K562 (cell line): ENCODE results near the gene TBRG1. TPM values are rescaled to one million over a fixed set of nuclear protein-coding genes. Genes with fewer than 3 reads are reported as not detected.

Experiments used
- FOXA1 ChIP-seq: fragments of 450-650 bp; IDR thresholded peaks from 2 replicates; pipeline ENCODE4 v1.6.1; 2016; ENCODE audit warnings: mild to moderate bottlenecking, borderline replicate concordance
- HNRNPLL ChIP-seq: fragments of 200-400 bp; formaldehyde crosslinking; IDR thresholded peaks from 2 replicates; pipeline ENCODE4 v1.6.1; 2017; ENCODE audit warnings: low read length, low read depth, mild to moderate bottlenecking; ENCODE audit not compliant: poor library complexity, severe bottlenecking
- MAFG ChIP-seq: fragments of 450-650 bp; conservative IDR thresholded peaks from 2 replicates; pipeline ENCODE4 v1.6.1; 2016; ENCODE audit warnings: missing genetic modification characterization, missing compliant biosample characterization
- THRAP3 ChIP-seq: fragments of 450-650 bp; IDR thresholded peaks from 2 replicates; pipeline ENCODE4 v1.6.1; 2016; ENCODE audit warnings: mild to moderate bottlenecking, inconsistent platforms, borderline replicate concordance
- ZFX ChIP-seq: sonication (generic); formaldehyde crosslinking; IDR thresholded peaks from 2 replicates; pipeline ENCODE4 v1.8.0; 2022; ENCODE audit warnings: mild to moderate bottlenecking, missing genetic modification reagents, moderate library complexity
- ZNF24 ChIP-seq: fragments of 450-650 bp; IDR thresholded peaks from 2 replicates; pipeline ENCODE4 v1.6.1; 2016
- ZNF408 ChIP-seq: fragments of 250-450 bp; sonication (Bioruptor Pico); IDR thresholded peaks from 2 replicates; pipeline ENCODE4 v1.4.0; 2020; ENCODE audit warnings: low read depth, mild to moderate bottlenecking, moderate library complexity
- ZNF589 ChIP-seq: fragments of 200-800 bp; sonication (Bioruptor generic); IDR thresholded peaks from 2 replicates; pipeline ENCODE4 v1.6.1; 2016; ENCODE audit warnings: low read depth, missing genetic modification characterization, missing compliant biosample characterization
- polyA plus RNA-seq, 8 experiments: library from polyadenylated mRNA; depleted of rRNA in 4 of 8; stranded (reverse) in 5 of 8; unstranded in 3 of 8; fragments of >200 nt; fragmentation: Nextera tagmentation in 2 of 8; fragmentation: Illumina TruSeq in 1 of 8; extraction: Ambion mirVana in 2 of 8; extraction: Trizol in 1 of 8; gene quantifications; 2 replicates each; pipeline versions ENCODE4 v1.2.1 to v1.2.3, GENCODE V29; 2011 to 2014; ENCODE audit warnings: inconsistent platforms in 1 of 8, missing spikeins in 1 of 8
- total RNA-seq, 7 experiments: library from RNA; depleted of rRNA in 6 of 7; stranded (reverse); fragments of >200 nt in 6 of 7; fragmentation: Illumina TruSeq in 2 of 7; extraction: Trizol in 2 of 7; gene quantifications; 2 replicates each; pipeline versions ENCODE4 v1.2.1 to v1.2.3, GENCODE V29; 2011 to 2021; ENCODE audit warnings: low replicate concordance in 1 of 7
- TF ChIP-seq, protein P1 (sequence below): fragments of 250-450 bp; sonication (Bioruptor Pico); IDR thresholded peaks from 2 replicates; pipeline ENCODE4 v1.4.0; 2020; ENCODE audit warnings: mild to moderate bottlenecking, moderate library complexity, borderline replicate concordance
- TF ChIP-seq, protein P2 (sequence below): fragments of 450-650 bp; formaldehyde crosslinking; IDR thresholded peaks from 2 replicates; pipeline ENCODE4 v1.4.0; 2022; ENCODE audit warnings: mild to moderate bottlenecking, moderate library complexity
- TF ChIP-seq, protein P3 (sequence below): fragments of 450-650 bp; IDR thresholded peaks from one replicate; pipeline ENCODE4 v1.6.1; 2018; ENCODE audit warnings: mild to moderate bottlenecking, moderate library complexity; ENCODE audit not compliant: partially characterized antibody

TBRG1 gene
- total and polyA plus RNA-seq, 9 of the 15 experiments (the other 6 are each of a cell fraction or from before 2014, with no cell fraction given) = 8.7 to 30.0 (median 20.2) TPM

DNA sequence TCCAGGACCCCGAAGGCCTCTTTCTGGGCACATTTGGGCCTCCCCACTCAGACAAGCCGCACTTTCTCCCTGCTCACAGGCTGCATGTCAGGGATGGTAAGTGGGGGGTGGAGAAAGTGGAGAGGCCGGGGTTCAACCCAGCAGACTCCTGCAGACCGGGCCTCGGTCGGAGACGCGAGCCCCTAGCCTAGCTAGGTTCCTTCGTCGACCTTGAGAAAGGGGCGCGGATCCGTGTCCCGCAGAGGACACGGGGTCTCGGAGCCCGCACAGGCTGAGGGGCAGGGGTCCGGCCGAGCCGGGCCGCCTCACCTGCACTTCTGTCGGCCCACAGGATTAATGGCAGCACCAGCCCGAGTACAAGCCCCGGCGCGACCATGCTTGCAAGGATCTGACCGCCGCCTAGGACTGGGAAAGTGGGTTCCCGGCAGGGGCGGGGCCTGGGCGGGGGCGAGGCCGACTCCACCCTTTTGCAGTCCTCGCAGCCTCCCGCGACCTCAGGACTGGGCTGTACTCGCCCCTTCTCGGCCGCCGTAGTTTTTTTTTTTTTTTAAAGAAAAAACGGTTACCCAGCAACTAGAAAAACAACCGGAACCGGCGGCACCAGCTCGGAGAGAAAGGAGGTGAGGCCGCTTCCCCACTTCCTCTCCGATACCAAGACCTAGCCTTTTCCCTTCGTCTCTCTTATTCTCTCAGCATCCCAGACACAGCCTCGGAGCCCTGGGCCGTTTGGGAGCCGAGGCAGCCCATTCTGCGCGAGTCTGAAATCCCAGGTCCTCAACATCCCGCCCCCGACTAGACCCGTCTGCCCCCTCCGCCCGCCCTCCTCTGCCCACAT lies 50.9 kb downstream of the TBRG1 start, which contains the start of the genes SIAE and SPA17 (continued):
- TF ChIP-seq, protein P1, sequence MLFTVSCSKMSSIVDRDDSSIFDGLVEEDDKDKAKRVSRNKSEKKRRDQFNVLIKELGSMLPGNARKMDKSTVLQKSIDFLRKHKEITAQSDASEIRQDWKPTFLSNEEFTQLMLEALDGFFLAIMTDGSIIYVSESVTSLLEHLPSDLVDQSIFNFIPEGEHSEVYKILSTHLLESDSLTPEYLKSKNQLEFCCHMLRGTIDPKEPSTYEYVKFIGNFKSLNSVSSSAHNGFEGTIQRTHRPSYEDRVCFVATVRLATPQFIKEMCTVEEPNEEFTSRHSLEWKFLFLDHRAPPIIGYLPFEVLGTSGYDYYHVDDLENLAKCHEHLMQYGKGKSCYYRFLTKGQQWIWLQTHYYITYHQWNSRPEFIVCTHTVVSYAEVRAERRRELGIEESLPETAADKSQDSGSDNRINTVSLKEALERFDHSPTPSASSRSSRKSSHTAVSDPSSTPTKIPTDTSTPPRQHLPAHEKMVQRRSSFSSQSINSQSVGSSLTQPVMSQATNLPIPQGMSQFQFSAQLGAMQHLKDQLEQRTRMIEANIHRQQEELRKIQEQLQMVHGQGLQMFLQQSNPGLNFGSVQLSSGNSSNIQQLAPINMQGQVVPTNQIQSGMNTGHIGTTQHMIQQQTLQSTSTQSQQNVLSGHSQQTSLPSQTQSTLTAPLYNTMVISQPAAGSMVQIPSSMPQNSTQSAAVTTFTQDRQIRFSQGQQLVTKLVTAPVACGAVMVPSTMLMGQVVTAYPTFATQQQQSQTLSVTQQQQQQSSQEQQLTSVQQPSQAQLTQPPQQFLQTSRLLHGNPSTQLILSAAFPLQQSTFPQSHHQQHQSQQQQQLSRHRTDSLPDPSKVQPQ (CRISPR knock-in tag) = no peak
- no peak for TF ChIP-seq HNRNPLL
- TF ChIP-seq THRAP3 = no peak
- TF ChIP-seq ZNF24 = no peak
- TF ChIP-seq, protein P2, sequence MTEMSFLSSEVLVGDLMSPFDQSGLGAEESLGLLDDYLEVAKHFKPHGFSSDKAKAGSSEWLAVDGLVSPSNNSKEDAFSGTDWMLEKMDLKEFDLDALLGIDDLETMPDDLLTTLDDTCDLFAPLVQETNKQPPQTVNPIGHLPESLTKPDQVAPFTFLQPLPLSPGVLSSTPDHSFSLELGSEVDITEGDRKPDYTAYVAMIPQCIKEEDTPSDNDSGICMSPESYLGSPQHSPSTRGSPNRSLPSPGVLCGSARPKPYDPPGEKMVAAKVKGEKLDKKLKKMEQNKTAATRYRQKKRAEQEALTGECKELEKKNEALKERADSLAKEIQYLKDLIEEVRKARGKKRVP (CRISPR knock-in tag) = no peak
- TF ChIP-seq MAFG (tag) = no peak
- TF ChIP-seq ZNF408 = no peak
- peak; percentile 93 for TF ChIP-seq ZFX (CRISPR knock-in tag)
- no peak for TF ChIP-seq ZNF589 (CRISPR knock-in tag)
- TF ChIP-seq, protein P3, sequence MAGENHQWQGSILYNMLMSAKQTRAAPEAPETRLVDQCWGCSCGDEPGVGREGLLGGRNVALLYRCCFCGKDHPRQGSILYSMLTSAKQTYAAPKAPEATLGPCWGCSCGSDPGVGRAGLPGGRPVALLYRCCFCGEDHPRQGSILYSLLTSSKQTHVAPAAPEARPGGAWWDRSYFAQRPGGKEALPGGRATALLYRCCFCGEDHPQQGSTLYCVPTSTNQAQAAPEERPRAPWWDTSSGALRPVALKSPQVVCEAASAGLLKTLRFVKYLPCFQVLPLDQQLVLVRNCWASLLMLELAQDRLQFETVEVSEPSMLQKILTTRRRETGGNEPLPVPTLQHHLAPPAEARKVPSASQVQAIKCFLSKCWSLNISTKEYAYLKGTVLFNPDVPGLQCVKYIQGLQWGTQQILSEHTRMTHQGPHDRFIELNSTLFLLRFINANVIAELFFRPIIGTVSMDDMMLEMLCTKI = no peak
- TF ChIP-seq FOXA1 = no peak
